ENCODE results near the gene NEU1.

DNA sequence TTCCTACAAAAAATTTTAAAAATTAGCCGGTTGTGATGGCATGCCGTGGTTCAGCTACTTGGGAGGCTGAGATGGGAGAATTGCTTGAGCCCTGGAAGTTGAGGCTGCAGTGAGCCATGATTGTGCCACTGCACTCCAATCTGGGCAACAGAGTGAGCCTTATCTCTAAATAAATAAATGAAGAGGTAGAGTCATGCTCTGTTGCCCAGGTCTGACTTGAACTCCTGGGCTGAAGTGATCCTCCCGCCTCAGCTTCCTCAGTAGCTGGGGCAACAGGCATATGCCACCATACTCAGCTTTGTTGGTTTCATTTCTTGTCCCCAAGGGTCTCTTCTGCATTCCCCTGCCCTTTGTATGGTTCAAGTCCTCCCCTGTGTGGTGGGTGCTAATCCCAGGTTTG, 18.1 kb downstream of the NEU1 start:
- TF ChIP-seq CTCF (IDR thresholded peaks at IDR 0.05) (no peak), POLR2A (IDR thresholded peaks at IDR 0.05) (no peak)

All from esophagus squamous epithelium (tissue), 4 donors.